ENCODE measurements around the gene CXCL3. TPM values are rescaled to one million over a fixed set of nuclear protein-coding genes. Genes with fewer than 3 reads are reported as not detected.

The CXCL3 gene
- total and polyA plus RNA-seq, 10 of the 15 experiments (the other 5 are each of a cell fraction or from before 2014, with no cell fraction given) = not detected

DNA sequence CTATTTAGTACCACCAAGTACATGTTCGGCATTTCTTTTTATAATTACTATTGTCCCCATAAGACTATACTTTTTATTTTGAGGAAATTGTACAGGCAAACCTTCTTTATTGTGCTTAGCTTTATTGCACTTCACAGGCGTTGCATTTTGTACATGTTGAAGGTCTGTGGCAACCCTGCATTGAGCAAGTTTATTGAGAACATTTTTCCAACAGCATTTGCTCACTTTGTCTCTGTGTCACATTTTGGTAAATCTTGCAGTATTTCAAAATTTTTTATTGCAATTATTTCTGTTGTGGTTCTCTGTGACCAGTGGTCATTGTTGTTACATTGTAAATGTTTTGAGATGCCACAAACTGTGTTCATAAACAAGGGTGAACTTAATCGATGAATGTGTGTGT lies 29.2 kb downstream of the CXCL3 start:
- Histone ChIP-seq H3K4me3 (no peak overlapping the region), H3K79me2 (ENCODE audit: control insufficient read depth, insufficient read depth, low read length) (no peaks in the 10 kb centered on the region), H3K27ac (ENCODE audit: control insufficient read depth, insufficient read depth) (no peak overlapping the region), H3K9ac (ENCODE audit: control insufficient read depth, insufficient read depth, low read length) (no peak overlapping the region), H3K4me1 (ENCODE audit: control insufficient read depth, insufficient read depth, low read length) (no peaks in the 10 kb centered on the region), H3K36me3 (ENCODE audit: control insufficient read depth in 2 of 2, insufficient read depth in 2 of 2, low read length in 1 of 2) (no peaks in the 10 kb centered on the region), H4K20me1 (ENCODE audit: control insufficient read depth, insufficient read depth) (no peaks in the 10 kb centered on the region), H3K4me2 (ENCODE audit: control insufficient read depth, insufficient read depth) (no peak overlapping the region), H3K9me3 (replicated peaks; ENCODE audit: control insufficient read depth, insufficient read depth, low read length) (no peaks in the 10 kb centered on the region), H3K27me3 (replicated peaks in 1 of 2; ENCODE audit: control insufficient read depth in 2 of 2, insufficient read depth in 2 of 2, low read length in 1 of 2) (no peaks in the 10 kb centered on the region), H2AFZ (ENCODE audit: control insufficient read depth, low read depth, low read length) (no peak overlapping the region)
- POLR2A ChIA-PET = no interaction called here
- no peak for ATAC-seq
- no peak for DNase-seq (ENCODE audit: low read depth, low spot score)
- intact Hi-C loops (cut with micrococcal nuclease; ENCODE audit: unreplicated experiment) = no loop called here
- BruUV-seq (replicated peaks) = no TSS peak
- 19% methylated on average over 3 of the region's 3 CpGs for WGBS (ENCODE audit: insufficient coverage, insufficient replicate concordance, low lambda C conversion rate, missing lambda C conversion rate)
- SMC1A ChIA-PET (ENCODE audit: uncharacterized antibody, unreplicated experiment) = interaction anchor here (0.5 to 0.7 kb wide), 3 partner anchors 27 to 1674 kb away, joined by 3 read pairs; no protein-coding TSS in a partner anchor
- CTCF ChIA-PET = interaction anchor here (0.9 kb wide), 1 partner anchor 13 kb away, joined by 3 read pairs; no protein-coding TSS in a partner anchor
- in situ Hi-C loops (cut with MboI) = no loop called here
- RAD21 ChIA-PET (ENCODE audit: unreplicated experiment) = no interaction called here
- no peak for FAIRE-seq
- TF ChIP-seq HDGF (IDR thresholded peaks at IDR 0.05) = no peak
- TF ChIP-seq SUPT20H (IDR thresholded peaks at IDR 0.05; ENCODE audit: borderline replicate concordance, control insufficient read depth, low read depth, low read length) = no peak
- TF ChIP-seq ELK1 (IDR thresholded peaks at IDR 0.05; ENCODE audit: low read depth, low read length) = no peak
- TF ChIP-seq, protein P1, sequence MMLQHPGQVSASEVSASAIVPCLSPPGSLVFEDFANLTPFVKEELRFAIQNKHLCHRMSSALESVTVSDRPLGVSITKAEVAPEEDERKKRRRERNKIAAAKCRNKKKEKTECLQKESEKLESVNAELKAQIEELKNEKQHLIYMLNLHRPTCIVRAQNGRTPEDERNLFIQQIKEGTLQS (IDR thresholded peaks at IDR 0.05; ENCODE audit: borderline replicate concordance, extremely low read depth, low read depth, low read length) = no peak
- no peak for TF ChIP-seq RELA (IDR thresholded peaks at IDR 0.05; ENCODE audit: borderline replicate concordance, partially characterized antibody)
- no peak for TF ChIP-seq ASH2L (IDR thresholded peaks at IDR 0.05; ENCODE audit: borderline replicate concordance, low read depth)
- no peak for TF ChIP-seq TARDBP (IDR thresholded peaks at IDR 0.05; ENCODE audit: borderline replicate concordance)
- no peak for TF ChIP-seq POLR2AphosphoS2 (IDR thresholded peaks at IDR 0.05; ENCODE audit: low read depth, low read length)
- no peak for TF ChIP-seq EED (IDR thresholded peaks at IDR 0.05; ENCODE audit: low read depth)
- TF ChIP-seq SMARCA5 (IDR thresholded peaks at IDR 0.05) = no peak
- TF ChIP-seq GATAD2B (conservative IDR thresholded peaks at IDR 0.05; ENCODE audit: low read depth) = no peak
- no peak for TF ChIP-seq KAT2A (conservative IDR thresholded peaks at IDR 0.05; ENCODE audit: control insufficient read depth, low read depth, low read length)
- no peak for TF ChIP-seq IRF4 (IDR thresholded peaks at IDR 0.05; ENCODE audit: low read depth, low read length)
- no peak for TF ChIP-seq FOXM1 (IDR thresholded peaks at IDR 0.05; ENCODE audit: low read depth, low read length)
- TF ChIP-seq KDM1A (IDR thresholded peaks at IDR 0.05; ENCODE audit: borderline replicate concordance) = no peak
- TF ChIP-seq RAD21 (IDR thresholded peaks at IDR 0.05; ENCODE audit: insufficient read depth, low read depth, low read length) = no peak
